M059J (cell line): ENCODE measurements around the gene ACTRT2. TPM values are rescaled to one million over a fixed set of nuclear protein-coding genes. Genes with fewer than 3 reads are reported as not detected.

Experiments
- DNase-seq: peaks from one replicate; pipeline ENCODE4 v3.0.0-alpha.2; 2012; ENCODE audit warnings: low read depth
- total RNA-seq: library from RNA; depleted of rRNA; stranded (reverse); fragments of >200 nt; shearing (Covaris generic); gene quantifications from 2 replicates; pipeline ENCODE4 v1.2.3, GENCODE V29; 2014

Gene ACTRT2
- total RNA-seq, 1 experiment from 2014 or later, result not detected

DNA sequence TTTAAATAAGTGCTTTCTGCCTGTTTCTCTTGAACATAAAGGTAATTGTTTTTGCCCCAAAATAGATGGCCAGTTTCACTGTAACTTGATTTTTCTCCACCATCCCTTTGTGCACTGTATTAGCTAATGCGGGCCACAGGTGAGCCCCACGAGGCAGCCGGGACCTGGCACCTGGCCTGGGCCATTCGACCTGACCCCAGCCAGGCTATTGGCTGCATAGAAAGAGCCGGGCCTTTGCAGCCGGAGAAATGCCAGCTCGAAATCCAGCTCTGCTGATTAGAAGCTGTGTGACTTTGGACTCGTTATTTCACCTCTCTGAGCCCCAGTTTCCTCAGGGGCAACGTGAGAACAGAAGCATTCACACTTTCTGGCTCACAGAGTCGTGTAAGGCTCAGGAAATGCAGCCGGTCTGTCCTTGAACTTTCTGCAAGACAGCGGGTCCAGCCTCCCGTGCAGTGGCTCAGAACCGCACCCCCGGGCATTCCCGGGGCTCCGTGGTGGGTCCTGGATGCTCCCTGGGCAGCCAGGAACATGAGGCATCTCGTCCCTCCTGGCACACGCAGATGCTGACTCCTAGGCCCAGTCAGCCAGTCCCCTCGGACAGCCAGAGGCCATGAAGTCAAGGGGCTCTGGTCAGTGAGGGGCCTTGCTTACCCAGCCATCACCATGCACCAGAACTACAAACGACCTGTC is 37.4 kb upstream of the ACTRT2 start:
- no peak for DNase-seq

DNA sequence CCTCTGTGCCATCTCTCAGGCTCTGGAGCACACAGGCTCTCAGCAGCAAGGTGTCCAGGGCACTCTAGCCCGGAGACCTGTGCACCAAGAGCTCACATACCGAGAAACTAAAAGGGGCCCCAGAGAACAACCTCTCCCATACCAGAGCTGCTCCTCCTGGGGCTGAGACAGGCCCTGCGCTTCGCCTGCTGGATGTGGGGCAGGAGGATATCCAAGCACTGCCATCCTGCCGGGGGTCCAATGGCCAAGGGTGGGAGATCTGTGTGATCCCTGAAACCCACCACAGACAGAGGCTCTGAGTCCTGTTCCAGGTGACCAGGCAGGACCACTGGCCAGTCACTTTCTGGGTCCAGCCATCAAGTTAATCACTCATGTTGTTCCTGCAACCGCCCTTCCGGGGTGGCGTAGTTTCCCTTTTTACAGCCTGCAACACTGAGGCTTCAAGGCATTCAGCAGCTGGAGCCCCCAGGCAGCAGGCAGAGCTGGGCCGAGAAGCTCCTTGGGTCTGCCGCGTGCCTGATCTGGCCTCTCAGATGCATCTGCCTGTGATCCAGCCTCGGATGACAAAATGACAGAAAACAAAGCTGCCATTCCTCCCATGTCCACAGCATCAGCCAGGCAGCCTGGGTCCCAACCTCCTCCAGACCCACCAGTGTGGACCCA is 36.7 kb upstream of the ACTRT2 start:
- DNase-seq, result no peak

GRCh38 chr1:2985067-2985561 is 36.2 kb upstream of the ACTRT2 start:
- DNase-seq, result no peak

DNA sequence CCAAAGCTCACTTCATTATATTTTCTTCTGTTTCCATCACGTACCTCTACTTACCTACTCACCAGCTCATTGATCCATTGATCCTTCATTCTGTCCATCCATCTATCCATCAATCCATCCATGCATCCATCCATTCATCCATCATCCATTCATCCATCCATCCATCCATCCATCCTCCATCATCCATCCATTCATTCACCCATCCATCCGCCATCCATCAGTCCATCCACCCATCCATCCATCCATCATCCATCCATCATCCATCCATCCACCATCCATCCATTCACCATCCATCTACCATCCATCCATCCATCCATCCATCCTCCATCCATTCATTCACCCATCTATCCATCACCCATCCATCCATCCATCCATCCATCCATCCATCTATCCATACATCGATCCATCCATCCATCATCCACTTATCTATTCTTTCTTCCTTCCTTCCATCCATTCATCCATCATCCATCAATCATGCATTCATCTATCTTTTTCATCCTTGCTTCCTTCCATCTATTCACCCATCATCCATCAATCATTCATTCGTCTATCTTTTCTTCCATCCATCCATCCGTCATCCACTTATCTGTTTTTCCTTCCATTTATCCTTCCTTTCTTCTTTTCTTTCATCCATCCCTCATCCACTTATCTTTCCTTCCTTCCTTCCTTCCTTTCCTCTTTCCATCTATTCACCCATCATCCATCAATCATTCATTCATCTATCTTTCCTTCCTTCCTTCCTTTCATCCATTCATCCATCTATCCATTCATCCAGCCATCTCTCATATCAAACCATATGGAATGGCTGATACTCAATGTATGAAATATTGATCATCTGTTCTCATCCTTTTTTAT is 35.3 kb upstream of the ACTRT2 start:
- no peak for DNase-seq

DNA sequence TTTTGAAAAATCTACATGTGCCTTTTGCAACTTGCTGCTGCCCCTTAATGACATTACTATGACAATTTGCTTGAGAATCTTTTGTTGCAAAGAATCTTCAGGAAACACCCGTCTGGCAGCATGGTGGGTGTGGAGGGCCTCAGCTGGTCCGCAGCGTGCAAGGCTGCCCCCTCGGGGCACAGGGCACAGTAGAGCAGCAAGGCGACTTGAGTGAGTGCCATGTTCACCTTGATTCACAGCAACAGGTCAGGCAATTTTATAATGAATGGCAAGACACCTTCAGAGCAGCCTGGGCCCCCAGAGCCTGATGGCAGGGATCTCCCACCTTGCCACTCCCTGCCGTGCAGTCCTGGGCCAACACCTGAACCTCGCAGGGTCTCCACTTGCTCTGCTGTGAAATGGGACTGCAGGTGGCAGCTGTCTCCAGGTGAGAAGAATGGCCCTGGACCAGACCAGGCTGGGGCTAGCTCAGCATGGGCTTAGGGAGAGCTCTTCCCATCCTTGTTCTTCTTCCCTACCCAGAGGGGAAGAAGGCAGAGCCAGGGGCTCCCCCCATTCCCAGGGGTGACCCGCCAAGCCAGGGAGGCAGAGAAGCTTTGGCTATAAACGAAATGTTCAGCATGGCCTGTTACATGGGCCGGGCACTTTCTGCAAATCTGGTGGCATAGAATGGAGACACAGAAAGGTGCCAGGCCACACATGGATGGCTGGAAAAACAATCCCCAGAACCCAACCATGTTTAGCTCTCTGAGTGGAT is 34.5 kb upstream of the ACTRT2 start:
- DNase-seq, result no peak

- no peak for DNase-seq
Observed at GRCh38 chr1:2987773-2988172, 33.5 kb upstream of the ACTRT2 start.

DNA sequence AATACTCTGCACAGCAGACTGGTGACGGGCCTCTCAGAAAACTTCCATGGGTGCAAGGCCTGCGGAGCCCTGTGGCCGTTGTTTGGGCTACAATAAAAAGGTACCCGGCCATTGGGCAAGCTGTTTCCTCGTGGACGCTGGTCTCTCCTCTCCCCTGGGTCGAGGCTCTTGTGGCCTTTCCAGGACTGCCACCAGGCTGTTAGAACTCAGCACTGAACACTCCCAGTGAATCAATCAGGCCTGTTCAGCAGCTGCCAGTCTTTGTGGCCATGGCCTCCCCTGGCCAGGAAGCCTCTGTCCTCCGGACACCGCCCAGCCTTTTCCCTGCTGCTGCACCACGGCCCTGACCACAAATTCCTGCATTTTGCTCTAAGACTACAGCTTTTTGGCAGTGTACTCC is 33.0 kb upstream of the ACTRT2 start:
- no peak for DNase-seq

DNA sequence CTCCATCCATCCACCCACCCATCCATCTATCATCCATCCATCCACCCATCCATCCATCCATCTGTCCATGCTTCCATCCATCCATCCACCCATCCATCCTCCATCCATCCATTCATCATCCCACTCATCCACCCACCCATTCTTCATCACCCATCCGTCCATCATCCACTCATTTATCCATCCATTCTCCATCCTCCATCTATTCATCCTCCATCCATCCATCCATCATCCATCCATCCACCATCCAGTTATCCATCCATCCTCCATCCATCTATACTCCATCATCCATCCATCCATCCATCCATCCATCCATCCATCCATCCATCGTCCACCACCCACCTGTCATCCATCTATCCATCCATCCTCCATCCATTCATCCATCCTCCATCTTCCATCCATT is 32.1 kb upstream of the ACTRT2 start:
- no peak for DNase-seq

DNA sequence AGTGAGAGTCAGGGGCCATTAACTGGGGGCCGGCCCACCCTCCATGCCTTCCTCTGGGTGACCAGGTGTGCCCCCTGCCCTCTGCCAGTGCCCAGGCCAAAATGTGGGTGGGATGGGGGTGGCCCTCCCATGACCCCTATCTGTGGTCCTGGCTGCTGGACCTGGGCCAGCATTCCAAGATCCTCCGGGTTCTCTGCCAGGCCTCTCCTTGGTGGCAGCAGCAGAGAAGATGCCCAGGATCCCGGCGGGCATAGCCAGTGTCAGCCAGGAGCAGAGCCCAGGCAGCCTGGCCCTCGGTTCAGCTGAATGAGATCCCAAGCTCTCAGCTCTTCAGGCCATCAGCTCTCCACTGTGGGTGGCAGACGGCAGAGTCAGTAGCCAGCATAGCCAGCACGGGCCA is 31.3 kb upstream of the ACTRT2 start:
- DNase-seq, result no peak

DNA sequence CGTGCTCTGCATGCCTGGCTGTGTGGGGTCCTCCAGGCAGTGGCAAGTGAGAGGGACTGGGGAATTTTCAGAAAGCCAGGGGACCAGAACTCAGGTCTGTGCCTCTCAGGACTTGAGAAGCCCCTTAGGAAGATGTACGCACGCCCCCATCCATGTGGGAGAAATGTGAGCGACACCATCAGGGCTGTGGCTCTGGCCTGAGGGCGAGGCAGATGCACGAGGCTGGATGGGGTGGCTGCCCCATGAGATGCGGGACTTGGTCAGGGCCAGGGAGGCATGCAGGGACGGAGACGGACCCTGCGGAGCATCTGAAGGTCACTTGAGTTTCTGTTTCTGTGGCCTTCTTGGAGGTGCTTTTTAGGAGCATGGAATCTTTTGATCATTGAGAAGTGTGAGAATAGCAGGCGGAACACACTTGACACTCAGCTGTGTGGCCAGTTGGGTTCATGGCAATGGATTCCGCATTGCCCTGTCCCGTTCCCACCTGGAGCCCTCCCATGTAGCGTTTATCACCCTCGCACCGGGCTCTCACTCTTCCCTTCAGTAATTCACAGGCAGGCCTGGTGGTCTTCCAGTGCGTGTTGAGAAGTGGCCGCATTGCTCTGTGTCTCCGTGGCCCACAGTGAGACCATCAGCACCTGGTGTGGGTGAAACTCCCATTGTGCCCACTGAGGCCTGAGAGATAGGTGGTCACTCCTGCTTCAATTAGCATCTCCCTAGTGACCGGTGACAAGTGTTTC is 30.7 kb upstream of the ACTRT2 start:
- no peak for DNase-seq

DNA sequence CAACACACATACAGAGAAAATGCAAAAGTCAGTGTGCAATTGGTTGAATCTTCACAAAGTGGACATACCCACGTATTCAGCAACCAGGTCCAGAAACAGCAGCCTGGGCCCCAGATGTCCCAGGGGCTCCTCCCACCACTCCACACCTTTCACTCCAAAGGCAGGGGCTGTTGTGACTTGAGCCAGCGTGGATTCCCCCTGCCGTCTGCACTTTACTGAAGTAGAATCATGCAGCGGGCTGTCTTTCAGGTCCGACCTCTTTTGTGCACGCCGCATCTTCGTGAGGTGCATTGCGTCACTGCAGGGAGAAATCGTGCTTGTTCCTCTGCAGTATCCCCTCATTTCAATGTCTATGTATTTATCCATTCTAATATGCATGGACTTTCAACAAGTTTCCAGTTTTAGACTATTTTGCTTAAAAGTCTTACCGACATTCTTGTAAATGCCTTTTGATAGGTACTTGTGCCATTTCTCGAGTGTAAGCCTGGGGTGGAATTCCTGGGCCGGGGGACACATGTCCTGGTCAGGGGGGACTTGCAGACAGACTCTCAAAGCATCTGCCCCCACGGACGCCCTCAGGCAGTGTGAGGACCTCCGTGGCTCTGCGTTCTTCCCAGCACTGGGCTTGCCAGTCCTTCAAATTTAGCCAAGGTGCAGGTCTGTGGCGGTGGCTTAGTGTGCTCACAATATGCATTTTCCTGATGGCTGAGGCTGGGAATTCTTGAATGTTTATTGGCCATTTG is 29.3 kb upstream of the ACTRT2 start:
- DNase-seq, result no peak

GRCh38 chr1:2998503-2999100 is 22.7 kb upstream of the ACTRT2 start:
- no peak for DNase-seq

DNA sequence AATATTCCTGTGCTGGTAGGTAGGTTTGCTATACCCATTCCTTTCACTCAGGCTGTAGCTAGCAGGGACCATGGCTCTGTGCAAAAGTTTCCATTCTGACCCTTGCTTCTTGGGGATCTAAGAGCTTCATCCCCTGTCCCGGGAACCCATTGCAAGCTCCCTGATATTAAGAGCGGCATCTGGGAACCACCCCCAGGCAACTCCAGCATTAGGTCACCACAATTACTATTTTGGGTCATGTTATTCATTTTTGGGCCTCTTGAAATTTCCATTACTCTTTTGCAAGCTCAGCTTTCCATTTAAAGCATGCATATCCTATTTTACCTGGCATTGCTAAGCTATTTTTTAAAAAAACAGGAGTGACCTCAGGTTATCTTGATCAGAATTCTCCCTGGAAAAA is 22.1 kb upstream of the ACTRT2 start:
- no peak for DNase-seq

GRCh38 chr1:2999571-2999970 is 21.7 kb upstream of the ACTRT2 start:
- DNase-seq, result no peak

DNA sequence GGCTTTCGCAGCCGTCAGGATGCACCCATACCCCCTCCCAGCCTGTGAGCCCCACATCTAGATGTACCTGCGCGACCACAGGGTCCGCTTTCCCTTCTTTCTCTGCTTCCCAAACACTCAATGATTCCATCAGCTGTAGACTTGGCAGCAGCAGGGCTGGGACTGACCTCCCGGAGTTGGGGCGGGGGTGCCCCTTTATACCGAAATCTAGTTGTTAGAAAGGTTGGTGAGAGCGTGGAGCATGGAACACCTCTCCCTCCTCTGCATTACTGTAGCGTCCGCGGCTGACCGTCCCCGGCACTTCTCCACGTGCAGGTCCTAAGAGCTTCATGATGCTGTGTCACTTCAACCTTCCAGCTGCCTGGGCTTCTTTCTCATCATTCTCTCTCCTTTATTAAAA is 21.1 kb upstream of the ACTRT2 start:
- DNase-seq, result no peak

DNA sequence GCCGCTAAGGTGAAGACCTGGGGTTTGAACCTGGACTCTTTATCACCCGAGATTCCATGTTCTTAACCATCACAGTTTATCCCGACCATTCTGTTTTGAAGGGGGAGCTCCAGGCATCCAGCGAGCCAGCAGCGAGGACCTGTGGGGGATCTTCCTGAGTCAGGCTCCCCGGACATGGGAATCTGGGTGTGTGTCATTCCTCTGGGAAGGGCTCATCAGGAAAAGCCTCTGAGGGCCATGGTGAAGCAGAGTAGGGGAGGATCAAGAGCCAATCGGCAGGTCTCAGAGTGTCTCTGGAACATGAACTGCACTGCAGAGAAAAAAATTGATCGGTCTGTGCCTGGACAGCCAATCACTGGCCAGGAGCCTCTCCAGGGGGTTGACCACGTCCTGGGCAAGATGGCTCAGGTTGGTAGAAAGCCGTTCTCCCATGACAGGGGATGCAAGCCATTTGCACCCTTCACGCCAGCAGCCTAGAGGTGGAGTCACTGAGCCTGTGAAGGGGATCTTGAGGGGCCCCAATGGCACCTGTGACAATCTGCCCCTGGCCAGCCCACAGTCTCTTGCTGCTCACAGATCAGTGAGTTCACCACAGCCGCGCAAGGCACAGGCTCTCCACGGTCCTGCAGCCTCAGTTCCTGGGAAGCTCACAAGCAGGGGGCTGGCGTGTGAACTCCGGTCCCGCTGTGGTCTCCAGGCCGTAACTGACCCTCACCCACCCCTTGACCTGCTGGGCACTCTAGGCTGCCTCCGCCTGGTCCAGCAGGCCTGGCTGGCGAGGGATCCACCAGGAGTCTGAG is 20.4 kb upstream of the ACTRT2 start:
- no peak for DNase-seq

GRCh38 chr1:3001471-3002348 is 19.6 kb upstream of the ACTRT2 start:
- no peak for DNase-seq

GRCh38 chr1:3002349-3003038 is 18.8 kb upstream of the ACTRT2 start:
- DNase-seq, result no peak
